BJ (cell line): ENCODE measurements around the gene FLNB. TPM values are rescaled to one million over a fixed set of nuclear protein-coding genes. Genes with fewer than 3 reads are reported as not detected.

Source experiments
- CTCF ChIA-PET: fragments of 350-600 bp; formaldehyde crosslinking; extraction: SDS; loops from one replicate; lab custom pipeline; 2021; ENCODE audit warnings: antibody characterized with exemption, inconsistent platforms; lab: Yijun Ruan, JAX
- POLR2A ChIA-PET: fragments of 300-600 bp; sonication (Branson Sonifier 250); formaldehyde crosslinking; extraction: SDS; loops from one replicate; lab custom pipeline; 2021; ENCODE audit warnings: antibody characterized with exemption; lab: Charles Lee
- DNase-seq: peaks from one replicate; pipeline ENCODE4 v3.0.0-alpha.2; 2011; ENCODE audit warnings: low read depth
- H3K27me3 ChIP-seq: 2 replicates; pipeline ENCODE4 v1.6.0; 2011; ENCODE audit warnings: low read length; ENCODE audit not compliant: control insufficient read depth, insufficient read depth
- H3K36me3 ChIP-seq: 2 replicates; pipeline ENCODE4 v1.5.1; 2011; ENCODE audit warnings: low read length; ENCODE audit not compliant: control insufficient read depth, insufficient read depth
- H3K4me3 ChIP-seq: 2 replicates; pipeline ENCODE4 v1.5.1; 2011; ENCODE audit warnings: low read depth, mild to moderate bottlenecking, control low read depth, low read length
- CTCF ChIP-seq: IDR thresholded peaks from 2 replicates; pipeline ENCODE4 v1.5.1; 2011; ENCODE audit warnings: low read depth, mild to moderate bottlenecking, control low read depth, inconsistent platforms, low read length, moderate library complexity; ENCODE audit not compliant: insufficient read depth
- polyA plus RNA-seq: library from polyadenylated mRNA; depleted of rRNA; stranded (reverse); fragments of >200 nt; gene quantifications from 2 replicates; pipeline ENCODE4 v1.2.3, GENCODE V29; 2011

Gene FLNB
- polyA plus RNA-seq, 1 experiment, result 111 TPM

GRCh38 chr3:58131101-58131825 is 123.0 kb downstream of the FLNB start:
- peaks cover 42% of the 10 kb centered on the region for H3K36me3 ChIP-seq
- CTCF ChIA-PET, result interaction anchor here (1.5 kb wide), 1 partner anchor 36 kb away, joined by 5 read pairs; no protein-coding TSS in a partner anchor
- TF ChIP-seq CTCF, result no peak

GRCh38 chr3:58132850-58133249 is 124.6 kb downstream of the FLNB start:
- DNase-seq, result no peak
- H3K27me3 ChIP-seq, result no peaks in the 10 kb centered on the region
- H3K4me3 ChIP-seq, result no peak overlapping the region
- CTCF ChIA-PET, result interaction anchor here (1.0 to 1.9 kb wide), 3 partner anchors 11 to 35 kb away, joined by 3 to 5 read pairs (median 5); no protein-coding TSS in a partner anchor
- H3K36me3 ChIP-seq, result peaks cover 47% of the 10 kb centered on the region
- TF ChIP-seq CTCF, result no peak
- POLR2A ChIA-PET, result no interaction called here

More at GRCh38 chr3:58131101-58131825, 123.0 kb downstream of the FLNB start:
- Histone ChIP-seq H3K27me3 (no peaks in the 10 kb centered on the region), H3K4me3 (no peak overlapping the region)
- DNase-seq, result no peak
- POLR2A ChIA-PET, result no interaction called here

DNA sequence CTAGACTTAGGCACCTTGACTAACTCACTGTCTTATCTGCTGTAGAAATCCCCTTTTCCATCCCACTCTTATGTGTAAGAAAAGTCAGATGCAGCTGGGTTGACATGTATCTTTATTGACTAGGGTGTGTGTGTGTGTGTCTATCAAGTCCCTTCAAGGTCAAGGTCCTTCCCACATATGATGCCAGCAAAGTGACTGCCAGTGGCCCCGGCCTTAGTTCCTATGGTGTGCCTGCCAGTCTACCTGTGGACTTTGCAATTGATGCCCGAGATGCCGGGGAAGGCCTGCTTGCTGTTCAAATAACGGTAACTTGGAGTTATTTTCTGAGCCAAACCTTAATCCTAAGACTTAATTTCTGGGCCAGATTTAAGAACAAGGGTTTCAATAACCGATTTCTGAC is 126.2 kb downstream of the FLNB start:
- H3K36me3 ChIP-seq, result peaks cover 47% of the 10 kb centered on the region

GRCh38 chr3:58135712-58136543 is 127.7 kb downstream of the FLNB start:
- H3K27me3 ChIP-seq, result no peaks in the 10 kb centered on the region
- POLR2A ChIA-PET, result no interaction called here
- CTCF ChIA-PET, result interaction anchor here (0.7 to 2.3 kb wide), 7 partner anchors 15 to 128 kb away, joined by 3 to 10 read pairs (median 4); partner anchors contain the start of gene FLNB
- DNase-seq, result no peak
- peak; percentile 36 for TF ChIP-seq CTCF
- no peak overlapping the region for H3K4me3 ChIP-seq
- peaks cover 46% of the 10 kb centered on the region for H3K36me3 ChIP-seq

More for the DNA sequence above, 126.2 kb downstream of the FLNB start:
- Histone ChIP-seq H3K4me3 (no peak overlapping the region), H3K27me3 (no peaks in the 10 kb centered on the region)
- no peak for TF ChIP-seq CTCF
- ChIA-PET POLR2A (no interaction called here), CTCF (interaction anchor here (0.8 to 2.3 kb wide), 5 partner anchors 12 to 126 kb away, joined by 3 to 10 read pairs (median 3); partner anchors contain the start of gene FLNB)
- DNase-seq, result no peak

DNA sequence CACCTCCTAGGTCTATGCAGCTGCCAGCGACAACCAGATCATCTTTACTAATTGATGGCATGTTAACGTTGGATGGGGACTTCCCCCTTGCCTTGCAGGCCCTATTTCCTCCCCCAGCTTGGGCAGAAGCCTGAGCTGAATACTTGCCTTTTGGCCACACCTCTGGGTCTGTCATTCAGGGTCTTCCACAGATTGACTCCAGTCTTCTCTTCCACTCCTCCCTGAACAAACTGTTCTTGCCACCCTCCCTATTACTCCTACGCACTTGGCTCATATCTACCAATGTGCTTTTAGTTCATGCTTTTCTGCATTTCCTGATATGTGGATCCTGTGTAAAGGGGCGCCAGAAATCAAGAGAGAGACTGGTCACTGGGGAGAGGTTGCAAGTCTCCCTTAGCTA is 129.1 kb downstream of the FLNB start:
- Histone ChIP-seq H3K36me3 (peaks cover 49% of the 10 kb centered on the region), H3K4me3 (no peak overlapping the region), H3K27me3 (no peaks in the 10 kb centered on the region)
- no peak for TF ChIP-seq CTCF
- CTCF ChIA-PET, result no interaction called here
- DNase-seq, result no peak
- POLR2A ChIA-PET, result no interaction called here
